GM21423 (cell line): ENCODE measurements around the gene IFITM1.
"Not testable (repeated sequence)": the region's sequence is repeated elsewhere in the genome, so short reads cannot be mapped to it uniquely, and the experiment has no call there.

Experiments used
- ATAC-seq: cut with Tn5 transposase; IDR thresholded peaks from one replicate; pipeline ENCODE4 v1.9.1; 2021; ENCODE audit warnings: mild to moderate bottlenecking, moderate library complexity; ENCODE audit not compliant: unreplicated experiment

Gene IFITM1

GRCh38 chr11:308740-309665, 4.8 kb upstream of the IFITM1 start:
- ATAC-seq = not testable (repeated sequence)

GRCh38 chr11:309979-310572, 3.8 kb upstream of the IFITM1 start:
- not testable (repeated sequence) for ATAC-seq

GRCh38 chr11:311013-311748, 2.7 kb upstream of the IFITM1 start:
- peak; percentile 32 for ATAC-seq

- no peak for ATAC-seq
Observed at GRCh38 chr11:312092-312816, 1.6 kb upstream of the IFITM1 start.

- no peak for ATAC-seq
Observed at GRCh38 chr11:313304-313786, 495 bp upstream of the IFITM1 start.

- not testable (repeated sequence) for ATAC-seq
Observed at GRCh38 chr11:314554-314875, 675 bp downstream of the IFITM1 start.

GRCh38 chr11:315051-315481, 1.2 kb downstream of the IFITM1 start:
- ATAC-seq = no peak

GRCh38 chr11:315516-315994, 1.7 kb downstream of the IFITM1 start:
- ATAC-seq = no peak

- no peak for ATAC-seq
Observed at GRCh38 chr11:316031-316701, 2.3 kb downstream of the IFITM1 start.

GRCh38 chr11:316891-317301, 3.1 kb downstream of the IFITM1 start:
- ATAC-seq = no peak

GRCh38 chr11:317668-318404, 4.0 kb downstream of the IFITM1 start:
- not testable (repeated sequence) for ATAC-seq

- peak; percentile 48 for ATAC-seq
Observed at GRCh38 chr11:318405-319120, 4.7 kb downstream of the IFITM1 start.

- peak; percentile 10 for ATAC-seq
Observed at GRCh38 chr11:319121-319887, 5.5 kb downstream of the IFITM1 start.

- ATAC-seq = not testable (repeated sequence)
Observed at GRCh38 chr11:319888-320273, 6.0 kb downstream of the IFITM1 start.

GRCh38 chr11:324156-324555, 10.3 kb downstream of the IFITM1 start:
- ATAC-seq = no peak

GRCh38 chr11:324593-325517, 11.0 kb downstream of the IFITM1 start:
- not testable (repeated sequence) for ATAC-seq
